ENCODE data around the gene SP2. TPM values are rescaled to one million over a fixed set of nuclear protein-coding genes. Genes with fewer than 3 reads are reported as not detected.

SP2 gene
- total and polyA plus RNA-seq, 2 of the 8 experiments (the other 6 are each of a cell fraction or from before 2014, with no cell fraction given) = 5.6 to 13.8 TPM

- TF ChIP-seq, protein P1, sequence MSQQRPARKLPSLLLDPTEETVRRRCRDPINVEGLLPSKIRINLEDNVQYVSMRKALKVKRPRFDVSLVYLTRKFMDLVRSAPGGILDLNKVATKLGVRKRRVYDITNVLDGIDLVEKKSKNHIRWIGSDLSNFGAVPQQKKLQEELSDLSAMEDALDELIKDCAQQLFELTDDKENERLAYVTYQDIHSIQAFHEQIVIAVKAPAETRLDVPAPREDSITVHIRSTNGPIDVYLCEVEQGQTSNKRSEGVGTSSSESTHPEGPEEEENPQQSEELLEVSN (IDR thresholded peaks at IDR 0.05) = peak; percentile 54; the same call in 1 of the 2 replicates
- no peak for TF ChIP-seq YY1 (IDR thresholded peaks at IDR 0.05; ENCODE audit: low read depth, low read length)
- TF ChIP-seq, protein P2, sequence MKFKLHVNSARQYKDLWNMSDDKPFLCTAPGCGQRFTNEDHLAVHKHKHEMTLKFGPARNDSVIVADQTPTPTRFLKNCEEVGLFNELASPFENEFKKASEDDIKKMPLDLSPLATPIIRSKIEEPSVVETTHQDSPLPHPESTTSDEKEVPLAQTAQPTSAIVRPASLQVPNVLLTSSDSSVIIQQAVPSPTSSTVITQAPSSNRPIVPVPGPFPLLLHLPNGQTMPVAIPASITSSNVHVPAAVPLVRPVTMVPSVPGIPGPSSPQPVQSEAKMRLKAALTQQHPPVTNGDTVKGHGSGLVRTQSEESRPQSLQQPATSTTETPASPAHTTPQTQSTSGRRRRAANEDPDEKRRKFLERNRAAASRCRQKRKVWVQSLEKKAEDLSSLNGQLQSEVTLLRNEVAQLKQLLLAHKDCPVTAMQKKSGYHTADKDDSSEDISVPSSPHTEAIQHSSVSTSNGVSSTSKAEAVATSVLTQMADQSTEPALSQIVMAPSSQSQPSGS (IDR thresholded peaks at IDR 0.05; ENCODE audit: low read length) = no peak
- TF ChIP-seq CREB1 (IDR thresholded peaks at IDR 0.05) = 0 out of 2 replicates have a peak, but pooled peaks have one; percentile 11
- no peak for TF ChIP-seq SP4 (IDR thresholded peaks at IDR 0.05; ENCODE audit: low read length)
- peak; percentile 35; the same call in 1 of the 2 replicates for TF ChIP-seq BACH1 (IDR thresholded peaks at IDR 0.05; ENCODE audit: low read length)
Observed at GRCh38 chr17:47850692-47851573, 45.1 kb upstream of the SP2 start, which contains the start of gene SP6 (continued).
